ENCODE measurements around the gene ZNF532.

The ZNF532 gene

DNA sequence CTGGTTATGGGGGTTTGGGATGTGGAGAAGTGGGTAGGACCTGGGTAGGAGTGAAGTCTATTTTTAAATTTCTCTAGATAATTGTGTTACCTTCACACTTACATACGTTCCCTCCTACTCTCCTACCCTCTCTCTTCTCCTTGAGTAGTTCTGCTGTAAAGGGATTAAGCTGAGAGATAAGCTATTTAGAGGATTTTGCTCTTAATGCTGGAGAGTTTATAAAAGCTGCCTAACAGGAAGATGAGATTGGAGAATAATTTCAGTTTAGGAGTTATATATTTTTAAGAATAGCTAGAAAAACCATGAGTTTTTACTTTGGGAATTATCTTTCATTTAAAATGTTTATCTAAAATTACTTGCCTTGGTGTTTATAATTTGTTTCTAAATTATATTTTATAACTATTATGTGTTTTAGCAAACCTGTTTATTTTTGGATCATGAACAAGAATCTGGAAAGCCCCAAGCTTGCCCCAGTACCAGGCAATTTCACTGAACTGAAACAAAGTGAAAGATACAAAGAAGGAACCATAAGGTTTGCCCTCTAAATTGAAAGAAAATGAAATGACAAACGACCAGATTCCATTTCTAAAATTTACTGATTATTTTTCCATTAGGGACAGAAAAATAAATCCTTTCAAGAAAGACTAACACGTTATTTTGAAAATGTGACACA is 101.5 kb downstream of the ZNF532 start:
- H3K9me3 ChIP-seq, result no peaks in the 10 kb centered on the region
- TF ChIP-seq, protein P1, sequence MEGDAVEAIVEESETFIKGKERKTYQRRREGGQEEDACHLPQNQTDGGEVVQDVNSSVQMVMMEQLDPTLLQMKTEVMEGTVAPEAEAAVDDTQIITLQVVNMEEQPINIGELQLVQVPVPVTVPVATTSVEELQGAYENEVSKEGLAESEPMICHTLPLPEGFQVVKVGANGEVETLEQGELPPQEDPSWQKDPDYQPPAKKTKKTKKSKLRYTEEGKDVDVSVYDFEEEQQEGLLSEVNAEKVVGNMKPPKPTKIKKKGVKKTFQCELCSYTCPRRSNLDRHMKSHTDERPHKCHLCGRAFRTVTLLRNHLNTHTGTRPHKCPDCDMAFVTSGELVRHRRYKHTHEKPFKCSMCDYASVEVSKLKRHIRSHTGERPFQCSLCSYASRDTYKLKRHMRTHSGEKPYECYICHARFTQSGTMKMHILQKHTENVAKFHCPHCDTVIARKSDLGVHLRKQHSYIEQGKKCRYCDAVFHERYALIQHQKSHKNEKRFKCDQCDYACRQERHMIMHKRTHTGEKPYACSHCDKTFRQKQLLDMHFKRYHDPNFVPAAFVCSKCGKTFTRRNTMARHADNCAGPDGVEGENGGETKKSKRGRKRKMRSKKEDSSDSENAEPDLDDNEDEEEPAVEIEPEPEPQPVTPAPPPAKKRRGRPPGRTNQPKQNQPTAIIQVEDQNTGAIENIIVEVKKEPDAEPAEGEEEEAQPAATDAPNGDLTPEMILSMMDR (IDR thresholded peaks at IDR 0.05), result no peak
- H3K4me3 ChIP-seq (ENCODE audit: low read depth in 1 of 2, low read length in 1 of 2), result no peak overlapping the region
- H3K27me3 ChIP-seq, result no peaks in the 10 kb centered on the region
- H3K4me1 ChIP-seq (ENCODE audit: control insufficient read depth in 1 of 2, insufficient read depth in 1 of 2, low read depth in 1 of 2, low read length in 1 of 2), result no peaks in the 10 kb centered on the region
- no peak overlapping the region for H3K27ac ChIP-seq
- no peaks in the 10 kb centered on the region for H3K36me3 ChIP-seq

DNA sequence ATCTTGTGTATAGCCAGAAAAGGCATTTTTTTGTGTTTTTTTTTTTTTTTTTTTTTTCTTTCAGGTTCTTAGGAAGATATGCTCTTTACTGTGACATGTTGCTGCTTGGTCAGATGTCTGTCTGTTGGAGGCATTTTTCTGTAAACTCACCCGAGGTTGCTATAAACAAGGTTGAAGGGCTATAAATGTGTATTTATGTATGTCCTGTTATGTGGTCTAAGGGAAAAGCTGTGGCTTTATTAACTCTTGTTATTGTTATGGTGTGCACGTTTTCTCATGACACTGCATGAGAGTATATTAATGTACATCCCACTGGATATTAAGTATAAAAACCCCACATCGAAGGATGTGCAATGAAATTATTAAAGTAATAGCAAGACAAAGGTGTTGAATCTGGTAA is 102.0 kb downstream of the ZNF532 start:
- no peaks in the 10 kb centered on the region for H3K36me3 ChIP-seq
- no peaks in the 10 kb centered on the region for H3K27me3 ChIP-seq
- H3K9me3 ChIP-seq, result no peaks in the 10 kb centered on the region
- H3K27ac ChIP-seq, result no peak overlapping the region
- TF ChIP-seq, protein P1 (IDR thresholded peaks at IDR 0.05), result no peak
- no peaks in the 10 kb centered on the region for H3K4me1 ChIP-seq (ENCODE audit: control insufficient read depth in 1 of 2, insufficient read depth in 1 of 2, low read depth in 1 of 2, low read length in 1 of 2)
- no peak overlapping the region for H3K4me3 ChIP-seq (ENCODE audit: low read depth in 1 of 2, low read length in 1 of 2)

DNA sequence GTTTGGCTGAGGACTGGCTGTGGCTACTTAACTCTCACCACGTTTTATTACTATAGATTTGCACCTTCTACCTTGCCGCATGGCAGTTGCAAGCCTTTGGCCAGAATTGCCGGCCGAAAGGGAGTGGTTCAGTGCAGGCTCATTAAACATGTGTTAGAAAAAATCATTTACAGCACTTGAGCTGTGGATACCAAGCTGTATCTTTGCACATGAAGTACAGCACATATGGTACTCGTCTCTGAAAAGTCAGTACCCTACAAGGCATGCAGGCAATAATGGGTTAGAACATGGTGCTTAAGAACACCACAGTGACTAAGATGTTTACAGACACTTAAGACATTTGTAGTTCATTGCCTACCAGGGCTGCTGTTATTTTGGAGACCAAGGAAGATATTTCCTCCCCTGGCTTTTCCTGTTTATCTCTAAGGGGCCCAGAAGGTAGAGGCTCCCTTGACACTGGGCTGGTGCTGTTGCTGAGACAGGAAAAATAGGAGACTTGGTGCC is 103.1 kb downstream of the ZNF532 start:
- Histone ChIP-seq H3K27ac (no peak overlapping the region), H3K4me1 (ENCODE audit: control insufficient read depth in 1 of 2, insufficient read depth in 1 of 2, low read depth in 1 of 2, low read length in 1 of 2) (no peaks in the 10 kb centered on the region), H3K4me3 (ENCODE audit: low read depth in 1 of 2, low read length in 1 of 2) (no peak overlapping the region), H3K9me3 (no peaks in the 10 kb centered on the region), H3K27me3 (no peaks in the 10 kb centered on the region), H3K36me3 (no peaks in the 10 kb centered on the region)
- TF ChIP-seq, protein P1 (IDR thresholded peaks at IDR 0.05), result no peak

DNA sequence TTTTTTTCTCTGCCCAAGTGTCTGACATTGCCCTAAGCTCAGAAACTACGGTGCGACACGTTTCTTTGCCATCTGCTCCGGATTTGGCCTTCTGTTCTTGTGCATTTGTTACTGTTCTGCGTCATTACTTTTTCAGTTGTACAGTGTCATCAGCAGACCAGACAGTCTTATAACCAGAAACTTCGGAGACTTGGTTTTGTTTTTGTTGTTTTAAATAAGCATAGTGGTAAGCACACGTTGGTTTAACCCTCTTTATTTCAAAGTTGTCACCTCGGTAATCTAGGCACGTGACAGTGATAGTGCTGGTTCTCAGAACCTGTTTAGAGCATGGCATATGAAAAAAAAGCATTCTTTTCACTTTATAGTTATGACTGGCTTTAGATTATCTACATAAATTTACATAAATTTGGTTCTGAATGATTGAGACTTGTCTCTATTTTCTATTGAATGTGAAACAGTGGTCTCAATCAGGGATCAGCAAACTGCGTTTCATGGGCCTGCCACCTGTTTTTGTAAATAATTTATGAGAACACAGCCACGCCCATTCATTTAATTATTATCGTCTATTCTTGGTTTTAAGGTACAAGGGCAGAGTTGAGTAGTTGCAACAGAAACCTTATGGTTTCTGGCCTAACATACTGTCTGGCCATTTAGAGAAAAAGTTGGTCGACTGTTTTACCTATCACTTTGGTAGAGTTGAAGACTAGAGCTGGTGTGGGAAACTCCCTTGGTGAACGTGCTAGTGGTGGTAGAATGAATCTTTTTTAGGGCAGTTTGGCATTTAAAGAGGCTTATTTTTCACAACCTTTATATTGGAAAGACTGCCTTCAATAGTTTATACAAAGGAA is 106.5 kb downstream of the ZNF532 start:
- H3K4me3 ChIP-seq (ENCODE audit: low read depth in 1 of 2, low read length in 1 of 2), result no peak overlapping the region
- H3K4me1 ChIP-seq (ENCODE audit: control insufficient read depth in 1 of 2, insufficient read depth in 1 of 2, low read depth in 1 of 2, low read length in 1 of 2), result no peaks in the 10 kb centered on the region
- H3K36me3 ChIP-seq, result no peaks in the 10 kb centered on the region
- no peaks in the 10 kb centered on the region for H3K9me3 ChIP-seq
- H3K27me3 ChIP-seq, result peaks cover 14% of the 10 kb centered on the region
- TF ChIP-seq, protein P1 (IDR thresholded peaks at IDR 0.05), result no peak
- H3K27ac ChIP-seq, result no peak overlapping the region

DNA sequence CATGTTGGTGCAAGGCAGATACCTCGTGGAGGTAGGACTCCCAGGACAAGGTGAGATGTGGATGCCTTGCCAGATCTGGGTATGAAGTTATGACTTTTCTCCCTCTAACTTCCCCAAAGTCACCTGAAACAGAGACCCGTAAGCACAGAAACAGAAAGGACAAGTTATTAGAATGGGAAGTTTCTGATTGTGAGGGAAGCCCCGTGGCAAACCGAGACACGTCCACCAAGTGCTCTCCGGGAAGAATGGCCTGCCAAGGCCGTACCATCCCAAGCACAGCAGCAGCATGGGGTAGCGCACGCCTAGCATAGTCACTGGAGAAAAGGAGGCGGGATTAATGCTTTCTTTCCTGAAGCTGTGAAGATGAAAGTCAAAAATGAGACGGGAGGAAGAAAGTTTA is 110.6 kb downstream of the ZNF532 start:
- Histone ChIP-seq H3K4me3 (ENCODE audit: low read depth in 1 of 2, low read length in 1 of 2) (no peak overlapping the region), H3K27ac (no peak overlapping the region), H3K9me3 (no peaks in the 10 kb centered on the region), H3K36me3 (no peaks in the 10 kb centered on the region), H3K4me1 (ENCODE audit: control insufficient read depth in 1 of 2, insufficient read depth in 1 of 2, low read depth in 1 of 2, low read length in 1 of 2) (no peaks in the 10 kb centered on the region), H3K27me3 (peaks cover 15% of the 10 kb centered on the region)
- TF ChIP-seq, protein P1 (IDR thresholded peaks at IDR 0.05), result no peak

All from neutrophil (primary cell).